GM18868 (cell line): ENCODE measurements around the gene WDR54.

Source experiments
- ATAC-seq: cut with Tn5 transposase; IDR thresholded peaks from one replicate; pipeline ENCODE4 v1.9.1; 2021; ENCODE audit warnings: mild to moderate bottlenecking, moderate library complexity; ENCODE audit not compliant: unreplicated experiment

WDR54 gene

DNA sequence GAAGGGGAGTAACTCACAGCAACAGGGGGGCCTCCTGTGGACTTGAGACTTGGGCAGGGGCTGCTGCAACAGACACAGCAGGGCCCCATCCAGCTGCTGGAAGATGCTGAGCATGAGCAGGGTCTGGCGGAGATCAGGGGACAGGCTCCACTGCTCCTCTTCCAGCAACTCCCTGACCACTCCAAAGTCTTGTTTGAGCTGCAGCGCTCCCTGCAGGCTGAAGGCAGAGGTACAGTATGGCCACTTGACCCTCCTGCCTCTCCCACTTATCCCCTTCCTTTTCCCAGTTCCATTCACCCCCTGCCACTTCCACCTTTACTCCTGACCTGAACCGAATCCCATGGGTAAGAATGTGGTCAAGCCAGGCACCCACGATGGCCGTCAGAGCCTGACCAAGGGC is 53.4 kb downstream of the WDR54 start:
- no peak for ATAC-seq
